ENCODE results near the gene FKBP5.

DNA sequence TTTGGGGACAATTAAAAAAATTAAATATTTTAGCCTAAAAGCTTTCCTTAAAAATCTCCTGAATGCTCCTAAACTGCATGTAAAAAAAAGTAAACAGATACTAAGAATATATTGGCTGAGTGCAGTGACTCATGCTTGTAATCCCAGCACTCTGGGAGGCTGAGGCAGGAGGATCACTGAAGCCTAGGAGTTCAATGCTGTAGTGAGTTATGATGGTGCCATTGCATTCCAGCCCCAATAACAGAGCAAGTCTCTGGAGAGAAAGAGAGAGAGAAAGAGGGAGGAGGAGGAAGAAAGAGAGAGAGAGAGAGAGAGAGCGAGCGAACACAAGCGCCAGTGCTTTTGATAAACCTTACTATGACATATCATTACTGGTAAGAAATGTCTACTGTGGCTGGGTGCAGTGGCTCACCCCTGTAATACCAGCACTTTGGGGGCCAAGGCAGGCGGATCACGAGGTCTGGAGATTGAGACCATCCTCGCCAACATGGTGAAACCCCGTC lies 58.8 kb downstream of the FKBP5 start:
- no peak for TF ChIP-seq POLR2A (IDR thresholded peaks at IDR 0.05)
- no peak for TF ChIP-seq CTCF (IDR thresholded peaks at IDR 0.05)
- TF ChIP-seq POLR2AphosphoS5 (IDR thresholded peaks at IDR 0.05), result no peak
